ENCODE data around the gene WDFY4.
"Not testable (repeated sequence)": the region's sequence is repeated elsewhere in the genome, so short reads cannot be mapped to it uniquely, and the experiment has no call there.

Gene WDFY4

DNA sequence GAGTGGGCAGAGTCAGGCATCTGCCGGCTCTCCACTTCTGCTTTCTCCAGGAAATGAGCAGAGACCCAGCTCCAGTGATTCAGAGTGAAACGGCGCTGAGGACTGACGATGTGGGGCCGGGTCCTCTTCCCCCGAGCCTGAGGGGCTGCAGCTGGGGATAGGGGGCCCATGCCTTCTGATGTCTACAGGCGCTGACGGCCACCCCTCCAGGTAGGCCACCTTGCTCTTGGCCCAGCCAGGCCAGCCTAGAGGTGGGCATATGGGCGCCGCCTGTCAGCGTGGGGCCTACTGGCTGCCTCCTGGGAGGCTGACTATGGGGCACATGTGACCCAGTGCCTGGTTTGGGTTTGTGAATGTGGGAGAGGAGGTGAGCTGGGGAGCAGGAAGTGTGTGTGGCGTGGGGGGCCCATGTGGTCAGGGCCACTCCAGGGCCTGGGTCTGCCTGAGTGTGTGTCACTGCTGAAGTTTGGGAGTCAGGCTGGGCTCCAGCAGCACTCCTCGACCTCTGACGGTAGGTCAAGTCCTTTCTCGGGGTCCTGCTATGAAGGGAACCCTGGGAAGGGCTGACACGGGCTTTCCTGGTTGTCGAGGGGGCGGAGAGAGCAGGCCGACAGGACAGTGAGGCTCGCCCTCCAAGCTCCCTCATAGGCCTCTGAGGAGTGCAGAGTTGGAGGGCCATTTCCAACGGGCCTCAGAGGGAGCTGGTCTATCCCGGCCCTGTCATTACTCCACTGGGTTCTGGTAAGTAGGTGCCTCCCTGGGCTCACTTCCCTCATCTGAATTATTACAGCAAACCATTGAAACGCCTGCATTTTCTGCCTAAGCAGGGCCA, at the start of gene WDFY4:
Gene WDFY4, plus strand, starts transcription at position 82 of the 832 bp plus-strand sequence. CDS start 24,860 bp downstream, outside the sequence.
- no peak for DNase-seq (ENCODE audit: low read depth, low spot score)

- DNase-seq (ENCODE audit: low read depth, low spot score): no peak
Observed at GRCh38 chr10:48634984-48635557, 49.6 kb upstream of the WDFY4 start.

- DNase-seq (ENCODE audit: low read depth, low spot score): no peak
Observed at GRCh38 chr10:48636231-48636630, 48.4 kb upstream of the WDFY4 start.

DNA sequence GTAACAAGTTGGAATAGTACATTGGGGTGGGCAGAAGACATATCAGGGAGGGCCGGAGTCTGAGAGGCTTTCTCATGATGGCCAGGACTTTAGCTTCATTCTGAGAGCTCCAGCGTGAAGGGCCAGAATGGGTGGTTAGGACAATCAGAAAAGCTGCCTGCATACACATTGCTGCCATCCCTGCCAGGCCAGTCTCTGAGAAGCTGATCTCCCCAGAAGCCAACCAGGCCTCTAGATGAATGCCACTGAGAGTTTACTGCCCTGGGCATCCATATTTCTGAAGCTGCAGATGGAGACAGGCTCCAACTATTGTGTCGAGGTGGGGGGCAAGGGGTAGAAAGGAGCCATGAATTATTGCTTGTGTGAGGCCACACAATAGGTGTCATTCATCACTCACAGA, 47.8 kb upstream of the WDFY4 start:
- no peak for DNase-seq (ENCODE audit: low read depth, low spot score)

DNA sequence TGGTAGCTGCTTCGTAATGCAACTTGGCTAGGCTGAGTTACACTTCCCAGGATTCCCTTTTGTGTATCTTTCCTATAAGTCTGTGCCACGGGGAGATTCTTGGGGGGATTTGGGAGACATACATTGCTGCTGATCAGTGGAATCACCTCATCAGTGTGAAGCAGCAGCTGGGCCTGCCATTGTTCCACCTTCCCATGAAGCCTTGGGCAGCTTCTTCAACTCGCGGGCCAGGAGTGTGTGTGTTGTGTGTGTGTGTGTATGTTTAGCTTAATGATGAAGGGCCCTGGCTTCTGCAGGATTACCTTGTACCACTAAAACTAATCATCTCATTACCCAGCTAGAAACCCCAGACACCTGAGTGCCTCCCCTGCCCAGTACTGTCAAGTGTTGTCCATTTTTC, 46.5 kb upstream of the WDFY4 start:
- no peak for DNase-seq (ENCODE audit: low read depth, low spot score)

DNA sequence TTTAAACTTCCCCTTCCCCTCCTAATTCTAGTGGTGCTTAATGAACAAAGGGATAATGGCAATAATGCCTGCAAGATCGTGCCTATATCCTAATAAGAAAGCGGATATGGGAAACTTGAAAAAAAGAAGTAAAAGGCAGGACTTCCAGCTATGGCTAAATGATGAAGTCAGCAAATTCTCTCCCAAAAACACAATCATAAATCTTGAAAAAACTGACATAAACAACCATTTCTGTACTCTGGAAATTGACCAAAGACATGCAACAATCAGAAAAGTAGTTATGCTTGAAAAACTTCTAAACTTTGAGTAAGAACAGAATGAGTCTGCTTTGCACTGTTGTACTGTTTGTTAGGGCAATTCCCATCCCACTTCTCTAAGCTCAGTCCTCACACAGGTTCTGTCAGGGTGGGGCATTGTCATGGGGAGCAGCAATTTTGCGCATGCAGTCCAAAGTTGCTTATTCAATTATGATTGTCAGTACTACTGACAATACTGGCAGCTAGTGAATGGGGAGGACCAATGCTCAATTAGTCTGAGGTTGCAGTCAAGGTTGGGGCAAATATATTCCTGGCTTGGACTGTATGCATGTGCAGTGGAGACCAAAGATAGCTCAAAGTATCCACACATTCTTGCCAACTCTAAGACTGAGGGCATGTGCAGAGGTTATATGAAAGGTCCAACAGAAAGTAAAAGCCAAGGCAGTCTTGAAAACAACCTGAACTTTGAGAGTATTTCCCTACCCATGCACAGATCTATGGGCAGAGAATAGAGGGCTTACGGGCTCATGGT, 45.7 kb upstream of the WDFY4 start:
- DNase-seq (ENCODE audit: low read depth, low spot score): no peak

GRCh38 chr10:48639632-48640031, 45.0 kb upstream of the WDFY4 start:
- DNase-seq (ENCODE audit: low read depth, low spot score): no peak

- no peak for DNase-seq (ENCODE audit: low read depth, low spot score)
Observed at GRCh38 chr10:48640326-48640725, 44.3 kb upstream of the WDFY4 start.

- not testable (repeated sequence) for DNase-seq (ENCODE audit: low read depth, low spot score)
Observed at GRCh38 chr10:48641099-48641690, 43.5 kb upstream of the WDFY4 start.

- DNase-seq (ENCODE audit: low read depth, low spot score): no peak
Observed at GRCh38 chr10:48645600-48645999, 39.1 kb upstream of the WDFY4 start.

DNA sequence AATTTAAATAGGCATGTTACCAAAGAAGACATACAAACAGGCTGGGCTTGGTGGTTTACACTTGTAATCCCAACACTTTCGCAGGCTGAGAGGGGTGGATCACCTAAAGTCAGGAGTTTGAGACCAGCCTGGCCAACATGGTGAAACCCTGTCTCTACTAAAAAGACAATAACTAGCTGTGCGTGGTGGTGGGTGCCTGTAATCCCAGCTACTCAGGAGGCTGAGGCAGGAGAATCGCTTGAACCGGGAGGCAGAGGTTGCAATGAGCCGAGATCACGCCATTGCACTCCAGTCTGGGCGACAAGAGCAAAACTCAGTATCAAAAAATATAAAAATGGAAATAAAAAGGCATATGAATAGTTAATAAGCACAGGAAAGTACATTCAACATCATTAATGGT, 37.6 kb upstream of the WDFY4 start:
- DNase-seq (ENCODE audit: low read depth, low spot score): not testable (repeated sequence)

DNA sequence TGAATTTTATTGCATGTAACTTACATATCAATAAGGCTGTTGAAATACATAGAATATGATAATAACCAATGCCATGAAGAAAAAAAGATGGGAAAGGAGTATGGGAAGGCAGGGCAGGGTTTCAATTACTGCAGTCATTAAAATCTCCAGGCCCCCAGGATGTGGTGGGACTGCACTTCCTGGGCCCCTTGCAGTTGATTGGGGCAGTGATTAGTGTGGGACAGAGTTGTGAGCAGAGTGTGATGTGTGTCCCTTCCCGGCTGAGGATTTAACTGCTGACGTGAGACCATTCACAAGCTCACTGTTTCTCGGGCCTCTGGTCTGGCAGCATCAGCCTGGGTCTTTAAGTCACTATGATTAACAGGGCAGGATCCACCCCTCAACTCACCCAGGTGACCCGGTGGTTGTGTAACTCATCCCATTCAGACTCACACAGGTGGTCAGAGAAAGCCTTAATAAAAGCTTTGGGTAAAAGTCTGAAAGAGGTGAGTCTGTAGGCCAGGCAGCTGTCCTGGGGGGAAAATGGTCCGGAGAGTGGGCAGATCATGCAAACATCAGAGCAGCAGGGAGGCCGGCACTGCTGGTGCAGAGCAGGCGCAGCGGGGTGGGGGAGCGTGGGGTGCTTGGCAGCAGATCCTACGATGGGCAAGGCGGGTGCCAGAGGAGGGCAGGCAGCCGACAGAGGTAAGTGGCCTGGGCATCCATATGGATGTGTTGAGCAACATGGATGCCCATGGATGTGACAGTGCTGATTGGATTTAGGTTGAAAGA, 36.3 kb upstream of the WDFY4 start:
- DNase-seq (ENCODE audit: low read depth, low spot score): no peak

DNA sequence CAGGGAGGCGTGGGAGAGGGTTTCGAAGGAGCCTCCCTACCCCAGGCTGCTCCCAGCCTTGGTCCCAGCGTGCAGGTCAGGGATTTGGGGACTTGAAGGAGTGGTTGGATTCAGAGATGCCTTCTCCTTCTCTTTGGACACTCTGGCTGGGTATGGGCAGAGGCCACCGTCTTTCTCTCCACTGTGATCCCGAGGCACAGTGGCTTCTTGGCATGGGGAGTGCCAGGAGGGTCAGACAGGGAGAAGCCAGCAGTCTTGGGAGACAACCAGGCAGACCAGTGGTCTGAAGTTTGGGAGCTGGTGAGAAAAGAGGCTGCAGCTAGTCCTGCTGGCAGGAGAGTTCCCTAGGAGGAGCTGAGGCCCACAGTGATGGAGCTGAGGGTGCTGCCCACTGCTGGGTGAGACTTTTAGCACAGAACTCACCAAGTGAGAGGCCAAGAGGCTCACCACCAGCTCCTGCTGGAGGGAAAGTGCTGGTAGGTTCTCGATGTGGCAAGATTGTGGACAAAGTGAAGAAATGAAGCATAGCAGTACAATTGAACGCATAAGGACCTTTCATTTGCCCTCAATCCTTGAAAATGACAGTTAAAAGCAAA, 35.2 kb upstream of the WDFY4 start:
- DNase-seq (ENCODE audit: low read depth, low spot score): no peak

GRCh38 chr10:48651293-48651692, 33.4 kb upstream of the WDFY4 start:
- no peak for DNase-seq (ENCODE audit: low read depth, low spot score)

- DNase-seq (ENCODE audit: low read depth, low spot score): no peak
Observed at GRCh38 chr10:48651839-48652238, 32.8 kb upstream of the WDFY4 start.

- DNase-seq (ENCODE audit: low read depth, low spot score): no peak
Observed at GRCh38 chr10:48652344-48652743, 32.3 kb upstream of the WDFY4 start.

DNA sequence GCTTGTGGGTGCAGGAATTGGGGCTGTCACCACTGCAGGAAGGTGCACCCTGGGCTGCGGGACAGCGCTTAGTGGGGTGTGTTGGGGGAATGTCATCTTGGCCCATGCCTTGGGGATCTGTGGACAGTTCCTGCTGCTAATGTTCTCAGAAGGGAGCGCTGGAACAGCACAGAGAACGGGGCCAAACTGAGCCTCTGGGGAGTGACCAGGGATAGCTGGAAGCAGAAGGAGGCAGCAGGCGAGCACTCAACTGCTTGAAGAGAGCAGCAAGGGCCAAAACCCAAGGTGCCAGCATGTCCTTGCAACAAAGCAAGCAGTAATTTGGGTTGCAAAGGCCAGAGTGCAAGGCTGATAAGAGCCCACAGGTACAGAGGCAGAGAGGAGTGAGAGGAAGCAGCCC, 31.3 kb upstream of the WDFY4 start:
- no peak for DNase-seq (ENCODE audit: low read depth, low spot score)

- no peak for DNase-seq (ENCODE audit: low read depth, low spot score)
Observed at GRCh38 chr10:48653944-48654698, 30.6 kb upstream of the WDFY4 start.

- peak; percentile 30 for DNase-seq (ENCODE audit: low read depth, low spot score)
Observed at GRCh38 chr10:48655411-48656240, 29.0 kb upstream of the WDFY4 start.
